ENCODE measurements around the gene SBF2.

The SBF2 gene

DNA sequence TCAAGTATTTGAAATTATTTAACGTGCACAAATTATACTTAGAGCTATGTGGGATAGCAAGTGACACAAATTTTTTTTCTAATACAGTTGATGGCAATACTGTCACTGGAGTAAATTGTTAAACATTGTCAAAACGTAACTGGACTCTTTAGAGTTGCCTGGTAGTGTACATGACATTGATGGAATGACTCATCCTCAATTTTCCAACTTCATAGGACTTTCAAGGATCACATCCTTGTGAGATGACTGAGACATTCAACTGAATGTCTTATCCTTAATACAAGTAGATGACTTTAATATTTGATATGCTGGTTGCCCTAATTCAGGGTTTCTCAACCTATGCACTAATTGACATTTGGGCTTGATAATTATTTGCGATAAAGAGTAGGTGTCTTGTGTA is 320.1 kb downstream of the SBF2 start:
- DNase-seq (ENCODE audit: insufficient read length) (no peak), FAIRE-seq (no peak)
- TF ChIP-seq TAF1 (IDR thresholded peaks at IDR 0.05; ENCODE audit: borderline replicate concordance, low read depth, low read length) (no peak), POLR2A (IDR thresholded peaks at IDR 0.05; ENCODE audit: low read depth, low read length) (no peak), POLR2AphosphoS5 (IDR thresholded peaks at IDR 0.05; ENCODE audit: low read depth, low read length) (no peak)

- TF ChIP-seq POLR2A (IDR thresholded peaks at IDR 0.05; ENCODE audit: low read depth, low read length) (no peak), TAF1 (IDR thresholded peaks at IDR 0.05; ENCODE audit: borderline replicate concordance, low read depth, low read length) (no peak), POLR2AphosphoS5 (IDR thresholded peaks at IDR 0.05; ENCODE audit: low read depth, low read length) (no peak)
- FAIRE-seq (peak; percentile 87), DNase-seq (ENCODE audit: insufficient read length) (peak; percentile 26)
Observed at GRCh38 chr11:9972989-9973388, 321.0 kb downstream of the SBF2 start.

GRCh38 chr11:9971894-9972293 is 322.1 kb downstream of the SBF2 start:
- DNase-seq (ENCODE audit: insufficient read length) = no peak
- FAIRE-seq = no peak
- no peak for TF ChIP-seq POLR2A (IDR thresholded peaks at IDR 0.05; ENCODE audit: low read depth, low read length)
- no peak for TF ChIP-seq TAF1 (IDR thresholded peaks at IDR 0.05; ENCODE audit: borderline replicate concordance, low read depth, low read length)
- TF ChIP-seq POLR2AphosphoS5 (IDR thresholded peaks at IDR 0.05; ENCODE audit: low read depth, low read length) = no peak

DNA sequence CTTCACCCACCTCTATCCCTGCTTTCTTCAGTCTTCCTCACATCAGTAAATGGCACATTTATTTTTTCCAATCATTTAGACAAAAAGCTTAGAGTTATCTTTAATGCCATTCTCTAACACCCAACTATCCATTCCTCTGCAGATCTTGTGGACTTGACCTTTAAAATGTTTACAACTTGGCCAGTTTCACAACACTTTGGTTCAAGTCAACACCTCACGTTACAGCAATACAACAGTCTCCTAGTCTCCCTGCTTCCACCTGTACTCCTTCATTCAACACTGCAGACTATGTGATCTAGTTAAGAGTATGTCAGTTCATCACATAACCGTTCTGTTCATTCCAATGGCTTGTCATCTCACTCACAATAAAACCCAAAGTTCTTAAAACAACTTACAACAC is 325.0 kb downstream of the SBF2 start:
- TF ChIP-seq POLR2A (IDR thresholded peaks at IDR 0.05; ENCODE audit: low read depth, low read length) (no peak), TAF1 (IDR thresholded peaks at IDR 0.05; ENCODE audit: borderline replicate concordance, low read depth, low read length) (no peak), POLR2AphosphoS5 (IDR thresholded peaks at IDR 0.05; ENCODE audit: low read depth, low read length) (no peak)
- FAIRE-seq (peak; percentile 46), DNase-seq (ENCODE audit: insufficient read length) (no peak)

DNA sequence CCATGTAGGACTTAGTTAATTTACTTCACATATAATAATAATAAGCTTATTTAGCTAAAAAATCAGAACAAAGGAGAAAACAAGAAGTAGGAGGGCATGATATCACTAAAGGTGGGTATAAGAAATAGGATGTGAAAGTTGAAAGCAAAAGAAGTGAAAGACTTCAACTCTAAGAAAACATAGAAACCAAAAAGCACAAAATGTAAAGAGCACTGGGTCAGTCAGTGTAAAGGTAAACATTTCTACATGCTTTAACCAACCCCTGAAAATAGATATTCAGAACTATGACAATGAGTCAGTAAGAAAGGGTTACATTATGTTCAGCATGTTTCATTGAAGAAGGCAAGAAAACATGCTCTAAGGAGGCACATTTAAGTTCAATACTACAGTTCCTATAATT is 331.3 kb downstream of the SBF2 start:
- peak; percentile 14 for DNase-seq (ENCODE audit: insufficient read length)
- peak; percentile 65 for FAIRE-seq
- no peak for TF ChIP-seq TAF1 (IDR thresholded peaks at IDR 0.05; ENCODE audit: borderline replicate concordance, low read depth, low read length)

GRCh38 chr11:9957072-9957471 is 336.9 kb downstream of the SBF2 start:
- no peak for DNase-seq (ENCODE audit: insufficient read length)
- FAIRE-seq = no peak
- TF ChIP-seq POLR2AphosphoS5 (IDR thresholded peaks at IDR 0.05; ENCODE audit: low read depth, low read length) (no peak), POLR2A (IDR thresholded peaks at IDR 0.05; ENCODE audit: low read depth, low read length) (no peak), TAF1 (IDR thresholded peaks at IDR 0.05; ENCODE audit: borderline replicate concordance, low read depth, low read length) (no peak)

DNA sequence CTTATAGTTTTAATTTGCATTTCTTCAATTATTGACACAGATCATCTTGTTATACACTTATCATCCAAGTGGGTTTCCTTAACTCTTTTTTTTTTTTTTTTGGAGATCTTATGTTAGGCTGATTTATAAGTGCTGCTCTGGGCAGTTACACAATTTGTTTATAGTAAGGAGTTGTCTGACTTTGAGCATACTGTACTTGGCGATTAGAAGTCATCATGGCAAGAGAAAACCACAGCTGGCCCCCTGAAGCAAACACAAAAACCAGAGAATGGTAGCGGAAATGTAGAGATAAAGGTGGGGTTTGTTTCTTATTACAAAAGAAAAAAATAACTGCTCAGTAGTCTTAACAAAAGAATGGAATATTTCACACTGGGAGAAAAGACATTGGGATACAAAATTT is 337.5 kb downstream of the SBF2 start:
- TF ChIP-seq TAF1 (IDR thresholded peaks at IDR 0.05; ENCODE audit: borderline replicate concordance, low read depth, low read length) = no peak
- no peak for FAIRE-seq
- no peak for DNase-seq (ENCODE audit: insufficient read length)

- TF ChIP-seq POLR2AphosphoS5 (IDR thresholded peaks at IDR 0.05; ENCODE audit: low read depth, low read length) = no peak
- TF ChIP-seq POLR2A (IDR thresholded peaks at IDR 0.05; ENCODE audit: low read depth, low read length) = no peak
- FAIRE-seq = no peak
- no peak for DNase-seq (ENCODE audit: insufficient read length)
Observed at GRCh38 chr11:9955391-9955790, 338.6 kb downstream of the SBF2 start.

DNA sequence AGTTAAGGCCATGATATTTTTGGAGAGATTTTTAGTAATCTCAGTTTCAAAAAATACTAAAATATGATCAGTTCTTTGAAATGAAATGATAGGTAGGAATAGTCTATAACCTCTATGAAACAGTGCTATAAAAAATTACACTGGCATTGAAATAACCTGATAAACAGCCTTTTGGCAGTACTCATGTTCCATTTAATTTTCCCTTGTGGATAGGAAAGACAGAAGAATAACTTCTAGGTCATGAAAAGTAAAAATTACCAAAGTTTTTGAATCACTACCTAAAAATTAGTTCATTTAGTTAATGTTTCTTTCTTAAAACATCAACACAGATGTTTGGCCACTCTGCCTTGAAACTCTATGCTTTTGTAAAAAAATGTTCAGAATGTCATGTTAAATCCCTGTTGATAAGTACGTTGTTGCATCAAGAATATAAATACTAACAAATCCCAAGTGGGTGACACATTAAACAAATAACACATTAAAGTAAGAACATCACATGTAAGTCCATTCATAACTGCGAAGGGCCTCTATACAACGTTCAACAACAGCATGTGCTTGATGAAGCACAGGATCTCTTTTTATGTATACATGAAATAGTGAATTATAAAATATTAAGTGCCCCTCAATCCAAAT is 339.9 kb downstream of the SBF2 start:
- DNase-seq (ENCODE audit: insufficient read length) (no peak), FAIRE-seq (peak; percentile 33)
- no peak for TF ChIP-seq POLR2AphosphoS5 (IDR thresholded peaks at IDR 0.05; ENCODE audit: low read depth, low read length)
- TF ChIP-seq POLR2A (IDR thresholded peaks at IDR 0.05; ENCODE audit: low read depth, low read length) = no peak
- TF ChIP-seq TAF1 (IDR thresholded peaks at IDR 0.05; ENCODE audit: borderline replicate concordance, low read depth, low read length) = no peak

GRCh38 chr11:9952511-9953196 is 341.4 kb downstream of the SBF2 start:
- TF ChIP-seq POLR2A (IDR thresholded peaks at IDR 0.05; ENCODE audit: low read depth, low read length) = no peak
- no peak for TF ChIP-seq POLR2AphosphoS5 (IDR thresholded peaks at IDR 0.05; ENCODE audit: low read depth, low read length)
- TF ChIP-seq TAF1 (IDR thresholded peaks at IDR 0.05; ENCODE audit: borderline replicate concordance, low read depth, low read length) = no peak
- DNase-seq (ENCODE audit: insufficient read length) (no peak), FAIRE-seq (no peak)

- no peak for FAIRE-seq
- DNase-seq (ENCODE audit: insufficient read length) = no peak
- TF ChIP-seq POLR2AphosphoS5 (IDR thresholded peaks at IDR 0.05; ENCODE audit: low read depth, low read length) = no peak
Observed at GRCh38 chr11:9951807-9952206, 342.2 kb downstream of the SBF2 start.

DNA sequence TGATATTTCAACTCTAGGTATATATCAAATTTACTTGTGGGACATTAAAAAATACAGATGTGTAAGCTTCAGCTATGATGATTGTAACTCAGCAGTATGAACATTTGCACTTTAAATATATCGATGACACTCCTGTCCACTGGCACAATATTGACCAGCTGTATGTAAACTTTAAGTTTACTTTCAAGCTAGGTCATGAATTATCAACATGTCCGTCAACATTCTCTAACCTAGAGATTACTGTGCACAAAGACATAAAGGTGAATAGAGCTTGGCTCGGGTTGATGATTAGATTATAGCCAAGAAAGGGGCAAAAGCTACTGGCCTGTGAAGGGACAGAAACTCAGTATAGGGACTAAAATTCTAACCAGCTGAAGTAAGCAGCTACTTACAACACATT is 343.6 kb downstream of the SBF2 start:
- FAIRE-seq (peak; percentile 67), DNase-seq (ENCODE audit: insufficient read length) (no peak)
- TF ChIP-seq TAF1 (IDR thresholded peaks at IDR 0.05; ENCODE audit: borderline replicate concordance, low read depth, low read length) = no peak
- TF ChIP-seq POLR2AphosphoS5 (IDR thresholded peaks at IDR 0.05; ENCODE audit: low read depth, low read length) = no peak
- no peak for TF ChIP-seq POLR2A (IDR thresholded peaks at IDR 0.05; ENCODE audit: low read depth, low read length)

Measured in GM12892 (cell line).